Endothelial cell of umbilical vein (primary cell): ENCODE results near the gene COL23A1. TPM values are rescaled to one million over a fixed set of nuclear protein-coding genes. Genes with fewer than 3 reads are reported as not detected.
A peak's percentile ranks its signal among the peaks of the same experiment; 100 is the strongest.

ENCODE experiments used
- BruUV-seq: library from RNA; stranded (reverse); fragments of 400-500 nt; replicated peaks from 2 replicates; lab custom pipeline; 2021; lab: Mats Ljungman, UMichigan
- CTCF ChIA-PET: fragments of 300-600, 350-600 bp; sonication (Branson Sonifier 250); formaldehyde crosslinking; loops from one replicate; lab custom pipeline; 2021; ENCODE audit warnings: antibody characterized with exemption, inconsistent platforms; lab: Charles Lee
- POLR2A ChIA-PET: fragments of 300-600, 350-600 bp; sonication (Branson Sonifier 250); formaldehyde crosslinking; loops from one replicate; lab custom pipeline; 2021; ENCODE audit warnings: antibody characterized with exemption, inconsistent platforms; lab: Charles Lee
- DNase-seq: peaks from one replicate; pipeline ENCODE4 v3.0.0-alpha.2; 2011; ENCODE audit warnings: low read depth, low spot score
- FAIRE-seq: peaks from 2 replicates; lab custom pipeline; 2011; peaks lifted over from hg19 to GRCh38; lab: Jason Lieb, UNC
- H2AFZ ChIP-seq: 2 replicates; pipeline ENCODE4 v1.6.0; 2012; ENCODE audit warnings: low read depth, low read length, control low read depth, inconsistent platforms
- H3K27ac ChIP-seq: 2 replicates; pipeline ENCODE4 v1.5.1; 2011; ENCODE audit warnings: low read depth, mild to moderate bottlenecking, control low read depth, low read length, moderate library complexity; ENCODE audit not compliant: insufficient read depth
- H3K27me3 ChIP-seq, 2 experiments: 2 replicates each; pipeline versions ENCODE4 v1.6.0 to v1.6.1; 2011; ENCODE audit warnings: low read length in 2 of 2, mixed read lengths in 1 of 2; ENCODE audit not compliant: control insufficient read depth in 2 of 2, insufficient read depth in 2 of 2
- H3K36me3 ChIP-seq, 2 experiments: 2 replicates in 1 of 2; 3 replicates in 1 of 2; pipeline ENCODE4 v1.5.1; 2011; ENCODE audit warnings: low read length in 2 of 2, mild to moderate bottlenecking in 1 of 2, moderate library complexity in 1 of 2; ENCODE audit not compliant: control insufficient read depth in 2 of 2, insufficient read depth in 2 of 2; ENCODE audit errors: extremely low read depth in 1 of 2
- H3K4me1 ChIP-seq: 3 replicates; pipeline ENCODE4 v1.5.1; 2011; ENCODE audit warnings: mild to moderate bottlenecking, low read length; ENCODE audit not compliant: control insufficient read depth, insufficient read depth; ENCODE audit errors: extremely low read depth
- H3K4me2 ChIP-seq: 2 replicates; pipeline ENCODE4 v1.6.1; 2011; ENCODE audit warnings: low read length, control low read depth, mixed read lengths; ENCODE audit not compliant: insufficient read depth
- H3K4me3 ChIP-seq, 3 experiments: fragments of 200-600 bp in 1 of 3; sonication (generic), shearing (Covaris generic) in 1 of 3; replicated peaks in 1 of 3; 2 replicates each; pipeline ENCODE4 v1.5.1; 2011 to 2016; ENCODE audit warnings: control low read depth in 3 of 3, low read length in 3 of 3, mild to moderate bottlenecking in 2 of 3, inconsistent platforms in 1 of 3, low read depth in 1 of 3, moderate library complexity in 1 of 3; ENCODE audit not compliant: insufficient read depth in 1 of 3
- H3K79me2 ChIP-seq: 2 replicates; pipeline ENCODE4 v1.6.0; 2012; ENCODE audit warnings: low read length, inconsistent platforms; ENCODE audit not compliant: control insufficient read depth, insufficient read depth
- H3K9ac ChIP-seq: replicated peaks from 2 replicates; pipeline ENCODE3; 2011; ENCODE audit warnings: low read length, control low read depth; ENCODE audit not compliant: insufficient read depth; ENCODE audit errors: extremely low read depth
- H3K9me1 ChIP-seq: replicated peaks from 3 replicates; pipeline ENCODE4 v1.6.0; 2011; ENCODE audit warnings: mild to moderate bottlenecking, low read length; ENCODE audit not compliant: control insufficient read depth, insufficient read depth; ENCODE audit errors: extremely low read depth
- H3K9me3 ChIP-seq: replicated peaks from 2 replicates; pipeline ENCODE4 v1.5.1; 2012; ENCODE audit warnings: low read length, inconsistent platforms; ENCODE audit not compliant: control insufficient read depth, insufficient read depth
- H4K20me1 ChIP-seq: replicated peaks from 2 replicates; pipeline ENCODE3; 2011; ENCODE audit warnings: mild to moderate bottlenecking, low read length; ENCODE audit not compliant: control insufficient read depth, insufficient read depth; ENCODE audit errors: extremely low read depth
- FOS ChIP-seq: IDR thresholded peaks from 2 replicates; pipeline ENCODE4 v1.6.1; 2011; ENCODE audit warnings: mild to moderate bottlenecking, low read length, moderate library complexity, borderline replicate concordance; ENCODE audit not compliant: insufficient read depth
- JUN ChIP-seq: IDR thresholded peaks from 2 replicates; pipeline ENCODE4 v1.6.1; 2011; ENCODE audit warnings: borderline replicate concordance, low read depth; ENCODE audit not compliant: insufficient read length, insufficient read depth
- MYC ChIP-seq: IDR thresholded peaks from one replicate; pipeline ENCODE4 v1.6.1; 2011; ENCODE audit warnings: mild to moderate bottlenecking, low read depth, low read length
- POLR2A ChIP-seq: IDR thresholded peaks from 2 replicates; pipeline ENCODE4 v1.6.1; 2012; ENCODE audit warnings: low read depth, mild to moderate bottlenecking, control low read depth, low read length
- dilution Hi-C: fragments of 300-500 bp; cut with MboI; formaldehyde crosslinking; loops from one replicate; pipeline ENCODE4 v1.15.0; 2019; ENCODE audit warnings: low sequenced_read_pairs; ENCODE audit not compliant: extremely low pct_ligation_motif_present
- intact Hi-C: fragments of 100-400 bp; cut with micrococcal nuclease; formaldehyde crosslinking; loops from one replicate; pipeline ENCODE4 v1.10.0; 2022
- polyA plus RNA-seq, 4 experiments: library from polyadenylated mRNA; depleted of rRNA in 3 of 4; stranded (reverse) in 3 of 4; unstranded in 1 of 4; fragments of >200 nt; gene quantifications; 2 replicates each; pipeline versions ENCODE4 v1.2.1 to v1.2.3, GENCODE V29; 2011 to 2012; ENCODE audit warnings: missing spikeins in 1 of 4
- total RNA-seq: library from RNA; stranded (reverse); gene quantifications from 2 replicates; pipeline ENCODE4 v1.2.3, GENCODE V29; 2021

COL23A1 gene
- total and polyA plus RNA-seq, 2 donors (not counting 3 experiments of a cell fraction or from before 2014, with no cell fraction given): not detected

DNA sequence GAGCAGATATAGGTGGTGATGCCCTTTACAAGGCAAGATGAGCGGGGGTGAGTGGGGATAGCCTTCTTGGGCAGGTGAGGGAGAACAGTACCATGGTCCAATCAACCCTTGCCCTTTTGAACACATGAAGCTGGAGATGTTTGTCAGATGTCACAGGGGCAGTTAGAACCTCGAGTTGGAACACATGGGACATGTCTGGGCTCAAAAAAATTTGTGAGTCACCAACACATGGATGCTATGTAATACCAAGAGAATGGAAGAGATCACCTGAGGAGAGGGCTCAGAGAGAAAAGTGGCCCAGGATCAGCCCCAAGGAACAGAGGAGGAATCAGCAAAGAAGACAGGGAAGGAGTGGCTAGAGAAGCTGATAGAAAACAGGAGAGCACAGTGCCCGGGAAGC, 362.3 kb downstream of the COL23A1 start:
- CTCF ChIA-PET: no interaction called here
- no peak for FAIRE-seq
- intact Hi-C loops: no loop called here
- H4K20me1 ChIP-seq: no peaks in the 10 kb centered on the region
- H3K79me2 ChIP-seq: peaks cover 33% of the 10 kb centered on the region
- H3K27ac ChIP-seq: no peak overlapping the region
- H2AFZ ChIP-seq: no peak overlapping the region
- no peak overlapping the region for H3K4me3 ChIP-seq
- H3K4me1 ChIP-seq: peaks cover 16% of the 10 kb centered on the region
- dilution Hi-C loops: no loop called here
- H3K27me3 ChIP-seq: no peaks in the 10 kb centered on the region
- no peak for TF ChIP-seq JUN
- no peak for TF ChIP-seq POLR2A
- H3K9ac ChIP-seq: no peak overlapping the region
- no peak for DNase-seq
- no TSS peak for BruUV-seq
- POLR2A ChIA-PET: interaction anchor here (0.6 to 0.7 kb wide), 2 partner anchors 10 to 398 kb away, joined by 3 to 6 read pairs; no protein-coding TSS in a partner anchor
- no peak overlapping the region for H3K4me2 ChIP-seq
- no peaks in the 10 kb centered on the region for H3K9me3 ChIP-seq
- no peaks in the 10 kb centered on the region for H3K9me1 ChIP-seq
- H3K36me3 ChIP-seq: peaks cover 8 to 17% of the 10 kb centered on the region in 2 experiments

GRCh38 chr5:178227138-178227659, 363.0 kb downstream of the COL23A1 start:
- no peak overlapping the region for H3K9ac ChIP-seq
- intact Hi-C loops: no loop called here
- H3K9me1 ChIP-seq: no peaks in the 10 kb centered on the region
- BruUV-seq: no TSS peak
- TF ChIP-seq MYC (no peak), FOS (peak; percentile 49)
- no peak for FAIRE-seq
- H3K27me3 ChIP-seq: no peaks in the 10 kb centered on the region
- peaks cover 33% of the 10 kb centered on the region for H3K79me2 ChIP-seq
- no peaks in the 10 kb centered on the region for H3K9me3 ChIP-seq
- peaks cover 16% of the 10 kb centered on the region for H3K4me1 ChIP-seq
- CTCF ChIA-PET: no interaction called here
- POLR2A ChIA-PET: interaction anchor here (0.6 kb wide), 1 partner anchor 10 kb away, joined by 6 read pairs; no protein-coding TSS in a partner anchor
- no peak overlapping the region for H3K4me3 ChIP-seq
- H4K20me1 ChIP-seq: no peaks in the 10 kb centered on the region
- no peak overlapping the region for H2AFZ ChIP-seq
- dilution Hi-C loops: no loop called here
- H3K27ac ChIP-seq: no peak overlapping the region
- H3K4me2 ChIP-seq: no peak overlapping the region
- no peak for DNase-seq
- peaks cover 8 to 19% of the 10 kb centered on the region in 2 experiments for H3K36me3 ChIP-seq
